HG02943 (cell line): ENCODE data around the gene ABCA7.
"Not testable (repeated sequence)": the region's sequence is repeated elsewhere in the genome, so short reads cannot be mapped to it uniquely, and the experiment has no call there.

Experiments used
- ATAC-seq: cut with Tn5 transposase; IDR thresholded peaks from one replicate; pipeline ENCODE4 v1.9.1; 2021; ENCODE audit warnings: mild to moderate bottlenecking, low read depth, moderate library complexity; ENCODE audit not compliant: unreplicated experiment

Gene ABCA7

GRCh38 chr19:1113030-1113985 lies 73.4 kb downstream of the ABCA7 start:
- no peak for ATAC-seq

GRCh38 chr19:1113986-1114483 lies 74.1 kb downstream of the ABCA7 start:
- ATAC-seq: no peak

GRCh38 chr19:1114728-1115127 lies 74.8 kb downstream of the ABCA7 start:
- not testable (repeated sequence) for ATAC-seq
